ENCODE measurements around the gene TTC32. TPM values are rescaled to one million over a fixed set of nuclear protein-coding genes. Genes with fewer than 3 reads are reported as not detected.

Gene TTC32
- total and polyA plus RNA-seq, 2 experiments from 2014 or later, result 23.0 to 36.3 TPM

GRCh38 chr2:19942199-19942598 is 40.4 kb upstream of the TTC32 start:
- Histone ChIP-seq H3K4me1 (ENCODE audit: low read depth) (peaks cover 31% of the 10 kb centered on the region), H3K36me3 (peaks cover 4% of the 10 kb centered on the region), H3K4me3 (no peak overlapping the region)

DNA sequence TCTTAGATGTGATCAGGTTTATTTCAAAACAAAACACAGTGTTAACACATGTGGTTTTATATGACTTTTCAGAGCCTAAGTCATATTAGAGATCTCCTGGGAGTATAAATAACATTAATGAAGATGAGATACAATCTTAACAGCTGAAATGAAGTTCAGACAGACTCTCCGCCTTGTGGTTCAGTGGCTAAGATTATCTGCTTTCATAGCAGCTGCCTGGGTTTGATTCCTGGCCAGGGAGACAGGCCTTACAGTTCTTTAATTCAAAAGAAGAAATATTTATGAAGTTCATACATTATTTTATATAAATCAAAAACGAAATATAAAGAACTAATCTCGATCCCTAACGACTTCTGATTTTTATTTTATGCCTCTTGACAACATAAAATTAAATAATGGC is 35.2 kb upstream of the TTC32 start:
- TF ChIP-seq CTCF (IDR thresholded peaks at IDR 0.05; ENCODE audit: low read depth, low read length), result no peak
- no peak for DNase-seq (ENCODE audit: low read depth in 1 of 2, low spot score in 1 of 2)
- H3K27ac ChIP-seq, result no peak overlapping the region
- peaks cover 8% of the 10 kb centered on the region for H3K4me1 ChIP-seq (ENCODE audit: low read depth)
- no peak overlapping the region for H3K4me3 ChIP-seq
- H3K27me3 ChIP-seq, result no peaks in the 10 kb centered on the region
- H3K36me3 ChIP-seq, result peaks cover 24% of the 10 kb centered on the region
- H3K9me3 ChIP-seq (ENCODE audit: low read depth), result no peaks in the 10 kb centered on the region

More at GRCh38 chr2:19942199-19942598, 40.4 kb upstream of the TTC32 start:
- Histone ChIP-seq H3K9me3 (ENCODE audit: low read depth) (no peaks in the 10 kb centered on the region), H3K27ac (no peak overlapping the region), H3K27me3 (no peaks in the 10 kb centered on the region)
- DNase-seq (ENCODE audit: low read depth in 1 of 2, low spot score in 1 of 2), result peak; percentile 5 to 25
- no peak for TF ChIP-seq CTCF (IDR thresholded peaks at IDR 0.05; ENCODE audit: low read depth, low read length)

- DNase-seq (ENCODE audit: low read depth in 1 of 2, low spot score in 1 of 2), result no peak
- no peak for TF ChIP-seq CTCF (IDR thresholded peaks at IDR 0.05; ENCODE audit: low read depth, low read length)
Observed at GRCh38 chr2:19936203-19936602, 34.4 kb upstream of the TTC32 start.

GRCh38 chr2:19933351-19933981 is 31.7 kb upstream of the TTC32 start:
- peak in 1 of 2 donors; percentile 80 for DNase-seq (ENCODE audit: low read depth in 1 of 2, low spot score in 1 of 2)
- peaks cover 43% of the 10 kb centered on the region for H3K36me3 ChIP-seq
- no peaks in the 10 kb centered on the region for H3K27me3 ChIP-seq
- H3K27ac ChIP-seq, result peak overlapping the region; percentile 54
- no peak overlapping the region for H3K4me3 ChIP-seq
- no peak for TF ChIP-seq CTCF (IDR thresholded peaks at IDR 0.05; ENCODE audit: low read depth, low read length)
- H3K9me3 ChIP-seq (ENCODE audit: low read depth), result no peaks in the 10 kb centered on the region
- peaks cover 4% of the 10 kb centered on the region for H3K4me1 ChIP-seq (ENCODE audit: low read depth)

More at GRCh38 chr2:19936203-19936602, 34.4 kb upstream of the TTC32 start:
- Histone ChIP-seq H3K9me3 (ENCODE audit: low read depth) (no peaks in the 10 kb centered on the region), H3K4me3 (no peak overlapping the region), H3K27me3 (no peaks in the 10 kb centered on the region), H3K27ac (no peak overlapping the region), H3K36me3 (peaks cover 31% of the 10 kb centered on the region), H3K4me1 (ENCODE audit: low read depth) (peaks cover 4% of the 10 kb centered on the region)

GRCh38 chr2:19932928-19933327 is 31.1 kb upstream of the TTC32 start:
- Histone ChIP-seq H3K36me3 (peaks cover 42% of the 10 kb centered on the region), H3K27me3 (no peaks in the 10 kb centered on the region), H3K9me3 (ENCODE audit: low read depth) (no peaks in the 10 kb centered on the region), H3K27ac (peak overlapping the region; percentile 54), H3K4me3 (no peak overlapping the region), H3K4me1 (ENCODE audit: low read depth) (peaks cover 4% of the 10 kb centered on the region)
- no peak for TF ChIP-seq CTCF (IDR thresholded peaks at IDR 0.05; ENCODE audit: low read depth, low read length)
- DNase-seq (ENCODE audit: low read depth in 1 of 2, low spot score in 1 of 2), result no peak

All from cardiac muscle cell (in vitro differentiated cells and primary cell).